Activated gamma-delta T cell (primary cell): ENCODE data around the gene PDE4D.
"Not testable (repeated sequence)": the region's sequence is repeated elsewhere in the genome, so short reads cannot be mapped to it uniquely, and the experiment has no call there.

Source experiments
- DNase-seq: peaks from one replicate; lab custom pipeline; 2025; lab: John Stamatoyannopoulos, UW

Gene PDE4D

DNA sequence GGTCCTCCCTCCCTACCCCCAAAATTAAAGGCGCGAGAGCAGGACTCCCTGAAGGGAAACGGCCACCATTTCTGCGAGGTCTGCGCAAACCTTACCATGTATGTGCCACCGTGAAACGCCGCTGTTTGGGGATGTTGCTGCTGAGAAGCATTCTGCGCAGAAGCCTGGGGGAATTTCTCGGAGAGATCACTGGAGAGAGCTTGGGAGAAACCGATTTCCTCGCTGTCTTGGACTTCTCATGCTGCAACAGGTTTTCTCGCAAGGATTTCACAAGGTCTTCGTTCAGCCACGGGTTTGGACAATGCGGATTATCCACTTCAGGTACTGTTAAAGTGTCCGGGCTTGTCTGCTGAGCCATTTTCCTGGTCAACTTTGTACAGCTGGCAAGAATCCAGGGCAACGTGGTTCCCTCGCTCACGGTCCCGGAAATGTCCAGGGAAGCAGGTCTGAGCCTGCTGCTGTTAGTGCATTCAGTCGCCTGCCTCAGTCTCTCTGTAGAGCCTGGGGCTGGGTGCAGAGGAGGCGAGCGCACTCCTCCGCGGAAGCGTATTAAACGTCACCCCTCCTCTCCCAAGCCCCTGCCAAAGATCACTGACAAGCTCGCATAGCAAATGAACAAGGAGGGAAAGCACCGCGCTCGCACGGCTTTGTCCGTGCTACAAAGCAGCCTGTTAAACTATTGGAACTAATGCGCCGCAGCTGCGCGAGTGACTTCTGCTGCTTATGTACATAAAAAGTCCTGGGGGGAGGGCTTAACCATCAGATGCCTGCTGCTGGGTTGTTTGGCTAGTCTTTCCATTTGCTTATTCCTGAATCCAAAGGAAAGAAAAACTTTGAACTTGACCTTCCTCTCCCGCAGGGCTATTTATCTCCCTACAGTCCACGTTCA, 125.1 kb downstream of the PDE4D start:
- DNase-seq = no peak

DNA sequence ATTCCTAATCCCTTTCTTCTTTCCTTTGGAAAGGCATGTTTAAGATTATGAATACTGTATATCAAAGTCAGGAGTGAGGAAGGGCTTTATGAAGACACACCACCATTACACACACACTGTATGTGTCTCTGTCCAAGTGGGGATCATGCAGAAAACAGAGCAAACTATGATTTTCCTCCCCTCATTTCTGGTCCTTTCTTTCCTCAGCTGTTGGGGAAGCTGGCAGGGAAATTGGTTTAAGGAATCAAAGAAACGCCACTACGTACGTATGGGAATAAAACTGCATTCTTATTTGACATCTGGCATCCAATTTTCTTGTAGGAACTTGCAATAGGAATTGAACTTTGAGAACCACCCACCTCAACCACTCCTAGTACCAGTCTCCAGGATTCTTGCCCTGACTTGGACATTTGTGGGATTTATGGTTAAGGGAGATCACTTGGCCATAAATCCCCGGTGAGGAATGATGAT, 125.8 kb downstream of the PDE4D start:
- no peak for DNase-seq

- no peak for DNase-seq
Measured at GRCh38 chr5:59767211-59767605, 126.3 kb downstream of the PDE4D start.

DNA sequence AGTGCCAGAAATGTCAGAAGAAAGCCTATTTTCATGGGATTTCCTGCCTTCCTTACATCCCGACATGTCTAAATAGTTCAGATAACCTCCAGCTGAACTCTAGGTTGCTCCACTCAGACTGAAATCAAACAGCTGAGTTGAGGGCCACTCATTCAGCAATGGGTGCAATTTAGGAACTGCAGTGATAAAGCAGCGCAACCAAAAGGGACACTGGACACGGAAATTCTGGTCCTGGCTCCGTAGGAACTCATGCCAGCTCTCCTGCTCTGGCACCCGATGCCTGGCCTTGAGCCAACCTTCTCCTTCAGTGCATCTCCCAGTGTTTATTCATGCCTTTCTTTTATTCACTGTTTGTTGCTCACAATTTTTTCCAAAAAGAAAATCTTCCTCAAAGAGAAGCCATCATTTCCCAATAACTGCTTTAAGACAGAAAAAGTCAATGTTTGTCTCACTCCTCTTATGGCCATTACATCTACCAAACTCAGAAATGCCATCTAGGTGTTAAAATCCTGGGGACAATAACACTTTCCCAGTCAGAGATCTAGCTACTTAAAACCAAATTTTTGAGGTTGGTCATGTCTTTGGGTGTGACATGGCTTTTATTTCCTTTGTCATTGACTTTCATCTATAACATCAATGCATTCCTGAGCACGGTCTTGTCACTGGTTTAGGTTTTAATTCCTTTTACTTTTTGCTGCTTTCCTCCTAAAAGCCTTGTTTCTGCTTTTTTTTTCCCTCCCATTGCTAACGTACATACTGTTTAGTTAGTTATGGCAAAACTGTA, 126.9 kb downstream of the PDE4D start:
- no peak for DNase-seq

DNA sequence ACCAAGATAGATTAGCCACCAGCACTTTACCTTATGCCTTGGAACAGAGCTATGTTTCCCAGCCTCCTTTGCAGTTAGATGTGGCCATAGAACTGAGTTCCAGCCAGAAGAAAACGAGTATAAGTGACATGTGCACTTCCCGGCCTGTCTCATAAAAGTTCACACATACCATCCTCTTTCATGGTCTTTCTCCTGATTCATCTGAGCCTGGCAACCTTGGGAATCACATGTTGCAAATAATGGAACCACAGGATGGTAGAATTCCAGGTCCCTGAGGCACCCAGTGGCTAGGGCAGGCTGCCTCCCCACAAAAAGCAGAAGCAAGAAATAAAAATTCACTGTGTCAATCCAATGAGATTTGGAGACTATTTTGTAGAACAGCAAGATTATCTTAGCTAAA, 128.1 kb downstream of the PDE4D start:
- DNase-seq = no peak

- DNase-seq = no peak
Measured at GRCh38 chr5:59764361-59764760, 129.2 kb downstream of the PDE4D start.

GRCh38 chr5:59763541-59763940, 130.0 kb downstream of the PDE4D start:
- DNase-seq = no peak

GRCh38 chr5:59762232-59762631, 131.3 kb downstream of the PDE4D start:
- not testable (repeated sequence) for DNase-seq

DNA sequence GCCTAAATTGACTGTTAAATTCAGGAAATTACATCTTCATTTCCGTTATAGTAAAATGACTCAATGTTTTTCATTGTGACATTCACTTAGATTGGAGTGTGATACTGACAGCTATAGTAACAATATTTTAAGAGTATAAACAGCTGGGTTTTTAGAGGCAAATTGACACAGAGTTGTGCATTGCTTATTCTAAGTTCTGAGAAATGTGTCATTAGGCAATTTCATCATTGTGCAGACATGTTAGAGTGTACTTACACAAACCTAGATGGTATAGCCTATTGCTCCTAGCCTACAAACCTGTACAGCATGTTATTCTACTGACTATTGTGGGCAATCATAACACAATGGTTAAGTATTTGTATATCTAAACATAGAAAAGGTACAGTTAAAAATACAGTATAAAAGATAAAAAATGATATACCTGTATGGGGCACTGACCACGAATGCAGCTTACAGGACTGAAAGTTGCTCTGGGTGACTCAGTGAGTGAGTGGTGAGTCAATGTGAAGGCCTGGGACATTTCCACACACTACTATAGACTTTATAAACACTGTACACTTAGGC, 132.7 kb downstream of the PDE4D start:
- DNase-seq = no peak

DNA sequence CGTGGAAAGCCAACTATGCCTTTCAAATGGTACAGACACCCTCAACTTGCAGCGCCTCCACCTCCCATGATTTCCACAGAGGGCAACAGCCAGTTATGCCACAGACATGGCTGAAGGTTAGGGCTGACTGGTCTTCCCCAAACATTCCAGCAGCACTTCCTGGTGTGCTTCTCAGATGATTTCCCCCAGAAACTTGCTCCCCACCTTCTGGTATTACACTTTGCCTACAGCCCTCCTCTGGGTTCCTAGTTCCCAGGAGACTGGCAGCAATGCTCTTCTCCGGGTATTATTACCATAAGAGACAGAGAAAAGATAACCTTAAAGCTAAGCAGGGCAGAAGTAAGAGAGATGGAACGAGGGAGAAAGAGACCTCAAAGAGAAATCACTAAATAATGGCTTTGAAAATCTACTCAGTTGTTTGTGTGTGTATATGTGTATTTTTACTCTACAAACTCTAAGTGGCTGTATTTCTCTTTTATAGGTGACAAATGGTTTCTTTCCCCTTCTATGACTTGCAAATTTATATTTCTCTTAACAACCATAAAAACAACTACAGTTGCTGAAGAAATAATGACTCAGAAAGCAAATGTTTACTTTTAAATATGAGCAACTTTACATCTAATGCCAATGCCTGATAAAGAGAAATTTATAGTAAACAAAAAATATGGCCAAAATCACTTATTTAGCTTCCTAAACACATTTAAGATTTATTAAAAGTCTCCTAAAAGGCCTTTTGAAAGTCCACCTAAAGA, 133.8 kb downstream of the PDE4D start:
- DNase-seq = no peak

DNA sequence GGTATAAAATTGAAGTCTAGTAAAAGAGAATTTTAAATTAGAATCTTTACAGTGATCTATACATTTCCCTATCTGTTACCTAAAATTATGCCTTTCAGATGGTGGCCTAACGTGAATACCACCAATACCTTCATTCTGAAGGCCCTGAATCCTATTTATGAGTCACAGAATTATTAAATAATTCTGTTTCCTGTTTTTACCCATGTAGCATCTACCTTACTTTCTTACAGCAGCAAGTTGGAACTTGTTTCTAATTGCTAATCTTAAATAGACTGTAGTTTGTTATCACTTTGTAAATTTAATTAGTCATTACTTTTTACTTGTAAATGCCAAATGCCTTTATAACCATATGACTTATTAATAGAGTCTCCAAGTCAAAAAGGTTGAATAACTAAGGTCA, 135.0 kb downstream of the PDE4D start:
- DNase-seq = no peak

GRCh38 chr5:59757442-59757841, 136.1 kb downstream of the PDE4D start:
- DNase-seq = no peak

DNA sequence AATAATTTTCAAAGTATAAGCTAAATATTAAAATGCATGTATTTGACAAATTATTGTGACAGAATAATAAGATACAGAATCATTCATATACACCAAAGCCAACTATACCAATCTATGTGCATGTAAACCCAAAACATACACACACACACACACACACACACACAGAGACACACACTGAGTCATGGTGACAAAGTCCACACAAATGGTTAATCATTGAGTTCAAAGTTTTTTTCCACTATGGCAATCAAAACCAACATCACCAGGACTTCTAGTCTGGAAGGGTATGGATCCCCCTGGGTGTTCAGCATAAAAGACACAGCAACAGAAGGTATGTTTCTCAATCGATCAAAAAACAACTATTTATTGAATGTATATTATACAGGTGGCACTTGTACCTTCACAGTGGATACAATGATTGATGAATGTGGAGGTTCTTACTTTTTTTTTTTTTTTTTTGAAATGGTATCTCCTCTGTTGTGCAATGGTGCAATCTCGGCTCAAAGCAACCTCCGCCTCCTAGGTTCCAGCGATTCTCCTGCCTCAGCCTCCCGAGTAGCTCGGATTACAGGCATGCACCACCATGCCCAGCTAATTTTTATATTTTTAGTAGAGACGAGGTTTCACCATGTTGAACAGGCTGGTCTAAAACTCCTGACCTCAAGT, 137.0 kb downstream of the PDE4D start:
- no peak for DNase-seq

- no peak for DNase-seq
Measured at GRCh38 chr5:59755476-59755875, 138.1 kb downstream of the PDE4D start.

DNA sequence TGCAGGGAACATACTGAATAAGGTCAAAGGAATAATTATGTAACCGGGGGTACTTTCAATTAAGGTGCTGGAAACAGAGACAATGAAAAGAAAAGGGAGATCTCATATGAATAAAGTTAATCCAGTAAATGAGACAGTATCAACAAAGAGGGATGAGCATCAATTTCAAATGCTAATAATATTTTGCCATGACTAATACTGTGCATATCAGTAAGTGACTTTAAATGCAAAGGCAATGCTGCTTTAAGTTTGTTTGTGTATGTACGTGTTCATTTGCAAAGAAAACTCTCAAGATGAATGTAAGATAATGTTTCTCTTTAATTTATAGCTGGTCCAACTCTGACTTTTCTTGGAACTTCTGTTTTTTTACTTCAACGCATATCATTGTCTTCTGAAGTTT, 139.9 kb downstream of the PDE4D start:
- DNase-seq = no peak

GRCh38 chr5:59749782-59750520, 143.6 kb downstream of the PDE4D start:
- DNase-seq = no peak

GRCh38 chr5:59748036-59748663, 145.4 kb downstream of the PDE4D start:
- not testable (repeated sequence) for DNase-seq

DNA sequence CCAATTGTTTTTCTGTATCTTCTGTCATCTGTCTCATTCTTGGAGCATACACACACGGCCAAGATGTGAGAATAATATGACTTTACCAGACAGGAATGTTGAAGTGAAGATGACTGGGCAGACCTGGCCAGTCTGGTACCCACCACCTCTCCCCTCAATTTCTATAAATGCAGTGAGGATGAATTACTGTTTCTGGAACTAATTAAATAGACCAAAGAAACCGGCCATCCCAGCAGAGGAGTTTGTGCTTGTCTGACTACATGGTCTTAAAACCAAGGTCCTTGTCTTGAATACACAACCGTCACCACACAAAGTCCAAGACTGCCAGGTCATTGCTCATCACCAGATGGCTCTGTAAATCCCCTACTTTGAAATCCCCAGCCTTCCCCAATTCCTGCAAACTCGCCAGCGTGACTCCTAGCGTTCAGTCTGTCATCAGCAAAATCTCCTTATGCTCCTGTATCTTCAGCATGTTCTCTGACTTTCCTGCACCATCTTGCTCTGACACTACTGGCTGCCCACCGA, 147.2 kb downstream of the PDE4D start:
- DNase-seq = no peak

DNA sequence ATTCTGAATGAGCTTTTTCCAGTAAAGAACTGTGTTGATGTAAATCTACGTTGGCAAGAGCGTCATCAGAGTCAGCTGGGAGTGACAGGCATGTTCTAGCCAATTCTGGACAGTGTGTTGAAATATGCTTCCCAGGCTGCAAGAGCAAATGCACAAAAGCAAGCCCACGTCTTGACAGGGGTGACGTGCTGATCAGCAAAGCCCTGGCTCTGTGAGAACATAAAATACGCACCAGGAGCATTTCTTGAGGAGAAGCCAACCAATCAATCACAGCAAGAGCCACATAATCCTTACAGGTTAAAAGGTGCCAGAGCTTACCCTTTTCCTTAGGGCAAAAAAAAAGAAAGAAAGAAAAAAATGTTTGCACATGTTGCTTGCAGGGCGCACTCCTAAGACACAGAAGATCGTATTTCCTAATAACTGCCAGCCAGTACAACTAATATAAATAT, 148.1 kb downstream of the PDE4D start:
- DNase-seq = no peak

DNA sequence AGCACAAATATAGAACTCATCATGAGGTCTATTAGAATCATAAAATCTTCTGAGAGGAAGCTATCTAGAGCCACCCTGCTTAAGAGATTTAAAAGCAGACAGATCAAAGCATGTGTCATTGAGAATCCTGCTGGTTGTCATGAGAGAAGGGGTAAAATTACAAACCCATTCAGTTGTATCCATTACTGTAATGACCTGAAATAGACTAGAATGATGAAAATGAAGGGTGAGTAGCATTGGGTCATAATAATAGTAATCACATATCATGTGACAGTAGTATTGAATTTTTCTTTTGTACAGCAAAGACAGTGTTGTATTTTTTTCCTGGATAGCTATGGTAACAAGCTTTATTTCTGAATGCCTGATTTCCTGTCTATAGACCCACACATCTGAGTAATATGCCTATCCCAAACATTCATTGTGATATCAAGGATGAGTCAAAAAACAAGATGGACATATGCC, 149.0 kb downstream of the PDE4D start:
- DNase-seq = no peak
